Subcutaneous adipose tissue (tissue), 4 donors: ENCODE data around the gene RAB11A. TPM values are rescaled to one million over a fixed set of nuclear protein-coding genes. Genes with fewer than 3 reads are reported as not detected.

Experiments used
- total RNA-seq, 4 donors: library from RNA; depleted of rRNA; stranded (reverse); fragments of >200 nt; gene quantifications; one replicate each; pipeline ENCODE4 v1.1.0, GENCODE V29; 2016
- TF ChIP-seq, protein P1 (sequence below): fragments of 450-650 bp; IDR thresholded peaks from one replicate; pipeline ENCODE4 v1.5.1; 2016; ENCODE audit warnings: low read depth, mild to moderate bottlenecking, control low read depth, antibody characterized with exemption, moderate library complexity

Gene RAB11A
- total RNA-seq, 4 donors from 2014 or later: 121 to 283 (median 143) TPM

DNA sequence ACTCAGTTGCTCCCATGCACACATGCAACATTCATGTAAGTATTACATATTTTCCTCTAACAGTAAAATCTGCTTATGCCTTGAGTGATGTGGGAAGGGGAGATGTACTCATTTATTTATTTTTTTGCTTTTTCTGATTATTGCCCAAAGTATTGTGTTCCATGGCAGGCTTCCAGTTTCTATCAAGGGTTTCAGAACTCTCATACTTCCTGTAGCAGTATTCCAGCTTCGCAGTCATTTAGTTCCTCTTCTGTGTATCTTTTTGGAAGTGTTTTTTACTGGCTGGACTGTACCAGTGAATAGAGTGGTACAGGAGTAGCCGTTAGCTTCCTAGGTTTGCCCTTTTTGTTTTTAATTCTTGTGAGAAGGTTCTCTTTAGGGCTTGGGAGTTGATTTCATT, 26.9 kb downstream of the RAB11A start:
- TF ChIP-seq, protein P1, sequence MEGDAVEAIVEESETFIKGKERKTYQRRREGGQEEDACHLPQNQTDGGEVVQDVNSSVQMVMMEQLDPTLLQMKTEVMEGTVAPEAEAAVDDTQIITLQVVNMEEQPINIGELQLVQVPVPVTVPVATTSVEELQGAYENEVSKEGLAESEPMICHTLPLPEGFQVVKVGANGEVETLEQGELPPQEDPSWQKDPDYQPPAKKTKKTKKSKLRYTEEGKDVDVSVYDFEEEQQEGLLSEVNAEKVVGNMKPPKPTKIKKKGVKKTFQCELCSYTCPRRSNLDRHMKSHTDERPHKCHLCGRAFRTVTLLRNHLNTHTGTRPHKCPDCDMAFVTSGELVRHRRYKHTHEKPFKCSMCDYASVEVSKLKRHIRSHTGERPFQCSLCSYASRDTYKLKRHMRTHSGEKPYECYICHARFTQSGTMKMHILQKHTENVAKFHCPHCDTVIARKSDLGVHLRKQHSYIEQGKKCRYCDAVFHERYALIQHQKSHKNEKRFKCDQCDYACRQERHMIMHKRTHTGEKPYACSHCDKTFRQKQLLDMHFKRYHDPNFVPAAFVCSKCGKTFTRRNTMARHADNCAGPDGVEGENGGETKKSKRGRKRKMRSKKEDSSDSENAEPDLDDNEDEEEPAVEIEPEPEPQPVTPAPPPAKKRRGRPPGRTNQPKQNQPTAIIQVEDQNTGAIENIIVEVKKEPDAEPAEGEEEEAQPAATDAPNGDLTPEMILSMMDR: no peak

DNA sequence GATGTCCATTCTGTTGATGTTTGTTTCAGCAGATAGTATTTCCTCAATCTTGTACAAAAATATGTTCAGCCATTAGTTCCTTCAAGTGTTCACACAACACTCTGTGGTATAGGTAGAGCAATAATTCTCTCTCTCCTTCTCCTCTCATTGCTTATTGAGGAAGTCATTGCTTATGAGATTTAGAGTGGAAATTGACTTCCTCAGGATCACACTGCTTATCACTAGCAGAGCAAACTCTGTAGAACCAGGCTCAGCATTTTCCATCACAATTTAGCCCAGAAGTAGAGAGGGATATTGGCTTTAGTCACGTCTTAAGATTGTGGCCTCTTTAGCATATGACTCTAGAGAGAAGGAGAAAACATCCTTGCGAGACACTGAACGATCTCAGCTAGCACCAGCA, 31.2 kb downstream of the RAB11A start:
- TF ChIP-seq, protein P1: no peak

DNA sequence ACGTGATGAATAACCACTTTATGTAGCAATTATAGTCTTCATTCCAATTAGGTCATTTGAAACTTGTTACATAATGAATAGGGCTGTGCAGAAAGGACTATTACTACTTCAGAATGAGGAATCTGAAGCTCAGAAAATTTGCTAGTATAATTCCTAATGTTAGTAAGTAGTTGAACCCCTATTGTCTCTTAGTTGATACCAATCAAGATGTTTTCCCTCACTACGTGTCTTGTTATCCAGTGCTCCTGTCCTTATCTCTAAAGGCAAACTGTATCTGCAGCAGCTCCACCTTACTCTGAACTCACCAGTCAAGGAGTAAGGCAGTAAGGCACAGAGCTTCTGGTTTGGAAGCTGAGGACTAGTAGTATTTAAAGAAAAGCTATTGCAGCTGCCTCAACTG, 32.0 kb downstream of the RAB11A start:
- TF ChIP-seq, protein P1: no peak

DNA sequence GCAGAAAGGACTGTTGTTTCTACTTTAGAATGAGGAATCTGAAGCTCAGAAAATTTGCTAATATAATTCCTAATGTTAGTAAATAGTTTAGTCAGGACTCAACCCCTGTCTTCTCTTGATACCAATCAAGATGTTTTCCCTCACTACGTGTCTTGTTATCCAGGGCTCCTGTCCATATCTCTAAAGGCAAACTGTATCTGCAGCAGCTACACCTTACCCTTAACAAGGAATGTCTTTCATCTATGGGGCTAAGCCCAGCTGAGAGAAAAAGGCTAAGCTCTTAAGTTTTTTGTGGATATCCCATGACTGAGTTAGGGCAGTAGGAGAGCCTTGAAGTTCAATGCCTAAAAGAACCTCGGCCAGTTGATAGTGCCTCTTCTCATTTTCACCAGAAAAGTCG, 32.5 kb downstream of the RAB11A start:
- TF ChIP-seq, protein P1: no peak

DNA sequence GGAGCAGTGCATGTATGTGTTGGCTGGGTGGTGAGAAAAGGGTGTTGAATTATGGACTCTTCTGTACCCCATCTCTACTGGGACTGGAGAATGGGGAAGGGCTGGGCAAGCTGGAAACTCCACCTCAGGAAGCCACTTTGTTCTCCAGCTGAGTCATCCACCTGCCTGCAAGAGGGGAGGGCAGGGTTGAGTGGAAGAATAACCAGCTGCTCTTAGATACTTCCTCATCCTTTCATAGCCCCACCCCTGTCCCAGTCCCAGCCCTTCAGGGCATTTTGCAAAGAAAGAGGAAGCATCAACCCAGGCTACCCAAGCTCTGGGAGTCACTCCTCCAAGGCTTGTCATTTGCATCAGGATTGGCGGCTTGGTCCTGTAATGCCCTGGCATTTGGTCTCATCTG, 33.1 kb downstream of the RAB11A start:
- TF ChIP-seq, protein P1: no peak

DNA sequence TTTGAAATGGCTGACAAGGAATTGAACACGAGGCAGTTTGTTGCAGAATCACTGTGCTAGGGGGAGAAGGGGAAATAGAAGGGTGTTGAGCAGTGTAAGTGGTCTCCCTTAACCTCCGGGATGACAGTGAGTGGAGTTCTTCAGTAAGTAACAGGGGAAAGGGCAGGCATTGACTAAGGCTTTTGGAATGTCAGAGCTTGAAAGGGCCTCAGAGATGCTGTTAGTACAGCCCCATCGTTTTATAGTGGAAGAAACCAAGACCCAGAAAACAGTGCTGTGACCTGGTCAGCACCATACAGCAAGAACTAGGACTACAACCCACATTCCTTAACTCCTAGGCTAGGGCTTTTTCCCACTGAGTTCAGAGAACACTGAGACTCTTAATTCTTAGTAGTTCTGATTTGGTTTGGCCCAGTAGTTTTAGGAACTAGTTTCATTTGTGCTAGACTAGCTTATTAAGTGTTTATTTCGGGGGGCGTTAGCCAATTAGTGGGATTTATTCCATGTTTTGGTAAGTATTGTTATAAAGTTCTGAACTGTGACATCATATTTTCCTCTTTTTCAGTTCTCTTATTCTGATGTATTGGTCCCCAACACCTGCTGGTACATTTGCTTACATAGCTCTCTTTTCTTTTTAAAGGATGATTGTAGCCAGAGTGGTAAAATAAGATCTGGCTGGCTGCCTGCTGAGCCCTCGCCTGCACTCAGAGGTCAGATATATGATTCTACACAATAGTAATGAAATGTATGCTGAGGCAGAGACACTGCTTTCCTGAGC, 34.2 kb downstream of the RAB11A start:
- TF ChIP-seq, protein P1: no peak

DNA sequence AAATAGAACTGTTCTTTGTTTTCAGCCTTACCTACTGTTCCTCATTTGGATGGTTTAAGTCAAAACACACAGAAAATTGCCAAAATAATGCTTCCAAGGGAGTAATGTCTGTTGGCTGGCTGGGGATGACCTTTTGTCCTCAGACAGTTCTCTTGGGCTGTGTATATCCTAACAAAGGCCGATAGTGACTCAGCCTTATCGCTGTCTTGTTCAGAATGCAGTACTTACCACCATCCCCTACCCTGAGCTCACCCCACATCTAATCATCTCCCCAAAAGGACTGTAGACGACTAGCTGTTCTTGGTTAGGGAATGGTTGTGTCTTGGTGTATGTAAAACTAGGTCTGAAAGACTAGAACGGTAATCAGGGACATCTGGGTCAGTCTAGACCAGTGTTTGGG, 35.0 kb downstream of the RAB11A start:
- TF ChIP-seq, protein P1: no peak
